ENCODE results near the gene P2RY12. TPM values are rescaled to one million over a fixed set of nuclear protein-coding genes. Genes with fewer than 3 reads are reported as not detected.

P2RY12 gene
- 1 to 10 TPM in 2 of 6 donors, under 1 TPM in 3, not detected in 1; 0.57 to 1.1 (median 0.91) TPM for polyA plus RNA-seq (ENCODE audit: low read depth in 6 of 6)

GRCh38 chr3:151384741-151385174 lies at the start of gene P2RY12:
TSS of gene P2RY12 (minus strand) at chr3:151384753. CDS start at chr3:151338845, 45,908 bp downstream.
- Mint-ChIP-seq H3K4me1 (peaks cover 49 to 77% (median 57%) of the 10 kb centered on the region in 3 donors), H3K36me3 (no peaks in the 10 kb centered on the region), H3K27ac (peak within 1 kb of the TSS; percentile 78 to 97 (median 94)), H3K4me3 (peak within 1 kb of the TSS; percentile 68 to 92 (median 76)), H3K9me3 (no peaks in the 10 kb centered on the region), H3K27me3 (no peaks in the 10 kb centered on the region)
- ATAC-seq (ENCODE audit: low read depth in 2 of 2) (peak; percentile 65), DNase-seq (peak; percentile 40)

GRCh38 chr3:151432616-151433372 lies 48.2 kb upstream of the P2RY12 start:
- H3K27me3 Mint-ChIP-seq = no peaks in the 10 kb centered on the region
- ATAC-seq (ENCODE audit: low read depth in 2 of 2) = no peak
- H3K36me3 Mint-ChIP-seq = peaks cover 0 to 8% of the 10 kb centered on the region in 2 donors
- peaks cover 0 to 4% (median 0%) of the 10 kb centered on the region in 7 donors for H3K9me3 Mint-ChIP-seq
- no peak overlapping the region for H3K4me3 Mint-ChIP-seq
- no peak for DNase-seq
- H3K27ac Mint-ChIP-seq = no peak overlapping the region
- peaks cover 0 to 9% (median 0%) of the 10 kb centered on the region in 3 donors for H3K4me1 Mint-ChIP-seq

DNA sequence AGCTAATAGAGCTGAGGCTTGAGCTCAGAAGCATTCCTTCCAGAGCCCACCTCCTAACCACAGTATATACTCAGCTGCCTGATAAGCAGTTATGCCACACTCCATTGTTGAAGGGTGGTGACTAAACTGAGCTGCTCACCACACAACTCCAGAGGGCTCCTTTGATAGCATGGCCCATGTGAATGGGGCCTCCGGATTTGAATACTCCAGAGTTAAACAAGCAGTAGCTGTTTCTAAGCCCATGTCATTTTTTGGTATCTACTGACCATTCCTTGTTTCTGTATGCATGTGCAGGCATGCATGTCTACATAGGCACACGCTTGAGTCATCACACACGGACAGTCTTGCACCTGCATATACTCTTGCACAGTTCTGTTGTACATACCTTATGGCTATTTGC lies 47.4 kb upstream of the P2RY12 start:
- no peaks in the 10 kb centered on the region for H3K27me3 Mint-ChIP-seq
- peaks cover 0 to 8% of the 10 kb centered on the region in 2 donors for H3K36me3 Mint-ChIP-seq
- no peak overlapping the region for H3K4me3 Mint-ChIP-seq
- H3K4me1 Mint-ChIP-seq = peaks cover 0 to 9% (median 3%) of the 10 kb centered on the region in 3 donors
- H3K27ac Mint-ChIP-seq = no peak overlapping the region
- DNase-seq = no peak
- H3K9me3 Mint-ChIP-seq = peaks cover 0 to 4% (median 0%) of the 10 kb centered on the region in 7 donors
- ATAC-seq (ENCODE audit: low read depth in 2 of 2) = no peak

- ATAC-seq (ENCODE audit: low read depth in 2 of 2) = no peak
- Mint-ChIP-seq H3K4me1 (peaks cover 5 to 15% (median 9%) of the 10 kb centered on the region in 3 donors), H3K4me3 (no peak overlapping the region), H3K9me3 (peaks cover 0 to 4% (median 0%) of the 10 kb centered on the region in 7 donors), H3K36me3 (peaks cover 0 to 8% of the 10 kb centered on the region in 2 donors), H3K27ac (no peak overlapping the region), H3K27me3 (no peaks in the 10 kb centered on the region)
- DNase-seq = no peak
Measured at GRCh38 chr3:151430821-151431484, 46.4 kb upstream of the P2RY12 start.

GRCh38 chr3:151428386-151428785 lies 43.8 kb upstream of the P2RY12 start:
- no peak overlapping the region for H3K4me3 Mint-ChIP-seq
- peaks cover 0 to 4% (median 0%) of the 10 kb centered on the region in 7 donors for H3K9me3 Mint-ChIP-seq
- H3K27ac Mint-ChIP-seq = peak overlapping the region in 2 of 6 donors; percentile 58 to 60
- no peak for ATAC-seq (ENCODE audit: low read depth in 2 of 2)
- H3K4me1 Mint-ChIP-seq = peaks cover 10 to 20% (median 12%) of the 10 kb centered on the region in 3 donors
- no peaks in the 10 kb centered on the region for H3K27me3 Mint-ChIP-seq
- peaks cover 0 to 8% of the 10 kb centered on the region in 2 donors for H3K36me3 Mint-ChIP-seq
- no peak for DNase-seq

GRCh38 chr3:151426341-151426657 lies 41.7 kb upstream of the P2RY12 start:
- DNase-seq = no peak
- Mint-ChIP-seq H3K4me3 (peak overlapping the region in 1 of 8 donors; percentile 18), H3K9me3 (peaks cover 0 to 4% (median 0%) of the 10 kb centered on the region in 7 donors), H3K27ac (peak overlapping the region in 3 of 6 donors; percentile 24 to 59 (median 47)), H3K4me1 (peaks cover 10 to 20% (median 14%) of the 10 kb centered on the region in 3 donors), H3K27me3 (no peaks in the 10 kb centered on the region), H3K36me3 (peaks cover 0 to 8% of the 10 kb centered on the region in 2 donors)
- ATAC-seq (ENCODE audit: low read depth in 2 of 2) = peak in 1 of 2 donors; percentile 38

DNA sequence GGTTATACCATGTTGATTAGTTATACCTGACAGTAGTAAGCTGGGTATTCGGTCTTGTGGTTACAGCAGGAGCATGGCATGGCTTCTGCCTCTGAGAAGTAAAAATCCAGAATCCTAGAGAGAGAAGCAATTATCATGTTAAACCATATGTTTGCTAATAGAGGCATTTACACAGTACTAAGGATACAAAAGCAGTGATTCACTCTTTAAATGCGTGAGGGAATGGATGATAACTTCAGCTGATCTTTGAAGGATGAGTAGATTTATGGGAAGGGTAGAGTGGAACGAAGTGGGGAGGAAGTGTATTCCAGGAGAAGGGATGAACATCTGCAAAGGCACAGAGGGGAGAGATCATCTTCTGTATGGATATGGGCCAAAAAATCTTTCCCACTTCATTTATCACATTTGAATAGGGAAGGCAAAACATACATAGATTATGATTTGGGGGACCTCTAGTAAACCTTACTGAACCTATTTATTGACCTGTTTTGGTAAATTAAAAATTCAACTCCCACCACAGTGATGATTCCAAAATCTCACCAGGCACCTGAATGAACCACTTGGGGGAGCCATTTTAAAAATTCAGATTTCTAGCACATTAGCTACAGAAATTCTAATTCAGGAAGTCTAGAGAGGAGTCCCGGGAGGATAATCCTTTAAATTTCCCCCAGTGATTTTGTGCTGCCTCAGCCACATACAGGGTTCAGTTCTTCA lies 41.2 kb upstream of the P2RY12 start:
- no peaks in the 10 kb centered on the region for H3K27me3 Mint-ChIP-seq
- peak overlapping the region in 3 of 6 donors; percentile 21 to 59 (median 46) for H3K27ac Mint-ChIP-seq

DNA sequence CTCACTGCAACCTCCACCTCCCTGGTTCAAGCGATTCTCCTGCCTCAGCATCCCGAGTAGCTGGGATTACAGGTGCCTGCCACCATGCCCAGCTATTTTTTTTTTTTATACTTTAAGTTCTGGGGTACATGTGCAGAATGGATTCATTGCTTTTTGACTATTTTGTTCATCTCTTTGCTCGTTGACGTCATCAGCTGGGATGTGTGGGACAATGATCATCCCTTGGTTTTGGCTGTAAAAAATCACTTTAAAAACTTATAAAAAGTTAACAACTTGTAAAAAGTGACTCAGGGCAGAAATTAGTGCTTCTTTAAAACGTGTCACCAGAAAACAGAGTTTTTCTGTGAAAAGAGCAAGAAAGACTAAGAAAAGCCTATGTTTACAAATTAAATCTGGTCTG lies 38.5 kb upstream of the P2RY12 start:
- peaks cover 0 to 2% (median 0%) of the 10 kb centered on the region in 7 donors for H3K9me3 Mint-ChIP-seq
- no peak overlapping the region for H3K4me3 Mint-ChIP-seq
- H3K27me3 Mint-ChIP-seq = no peaks in the 10 kb centered on the region
- DNase-seq (no peak), ATAC-seq (ENCODE audit: low read depth in 2 of 2) (no peak)
- peaks cover 10 to 14% (median 11%) of the 10 kb centered on the region in 3 donors for H3K4me1 Mint-ChIP-seq
- no peak overlapping the region for H3K27ac Mint-ChIP-seq
- H3K36me3 Mint-ChIP-seq = no peaks in the 10 kb centered on the region

More for the DNA sequence above, 41.2 kb upstream of the P2RY12 start:
- H3K36me3 Mint-ChIP-seq = peaks cover 0 to 4% of the 10 kb centered on the region in 2 donors
- peaks cover 0 to 2% (median 0%) of the 10 kb centered on the region in 7 donors for H3K9me3 Mint-ChIP-seq
- H3K4me3 Mint-ChIP-seq = peak overlapping the region in 1 of 8 donors; percentile 40
- no peak for ATAC-seq (ENCODE audit: low read depth in 2 of 2)
- DNase-seq = no peak
- peaks cover 10 to 17% (median 14%) of the 10 kb centered on the region in 3 donors for H3K4me1 Mint-ChIP-seq

GRCh38 chr3:151421938-151422337 lies 37.4 kb upstream of the P2RY12 start:
- peaks cover 10 to 12% (median 11%) of the 10 kb centered on the region in 3 donors for H3K4me1 Mint-ChIP-seq
- ATAC-seq (ENCODE audit: low read depth in 2 of 2) = peak in 1 of 2 donors; percentile 40

DNA sequence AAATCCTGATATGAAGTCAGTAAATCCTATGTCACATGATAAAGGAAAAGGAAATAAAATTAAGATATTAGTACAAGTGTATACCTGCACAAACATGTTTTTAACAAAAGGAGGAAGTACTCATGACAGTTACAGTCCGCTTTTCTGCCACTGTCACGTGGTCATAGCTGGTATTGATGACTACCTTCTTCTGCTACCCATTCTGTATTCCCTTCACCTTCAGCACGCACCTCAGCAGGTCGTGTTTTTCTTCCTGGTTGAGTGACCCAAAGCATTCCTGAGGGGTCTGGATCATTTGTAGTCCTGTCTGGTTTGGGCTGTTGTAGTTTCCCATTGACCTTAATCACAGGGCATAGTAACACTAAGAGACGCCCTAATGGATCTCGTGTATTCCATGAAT lies 35.3 kb upstream of the P2RY12 start:
- Mint-ChIP-seq H3K4me1 (peaks cover 0 to 2% (median 0%) of the 10 kb centered on the region in 3 donors), H3K36me3 (no peaks in the 10 kb centered on the region), H3K4me3 (peak overlapping the region in 1 of 8 donors; percentile 61), H3K9me3 (peaks cover 0 to 2% (median 0%) of the 10 kb centered on the region in 7 donors), H3K27me3 (no peaks in the 10 kb centered on the region), H3K27ac (peak overlapping the region in 1 of 6 donors; percentile 73)
- ATAC-seq (ENCODE audit: low read depth in 2 of 2) (no peak), DNase-seq (no peak)

More at GRCh38 chr3:151421938-151422337, 37.4 kb upstream of the P2RY12 start:
- Mint-ChIP-seq H3K9me3 (peaks cover 0 to 2% (median 0%) of the 10 kb centered on the region in 7 donors), H3K27me3 (no peaks in the 10 kb centered on the region), H3K27ac (no peak overlapping the region), H3K36me3 (no peaks in the 10 kb centered on the region), H3K4me3 (no peak overlapping the region)
- DNase-seq = no peak

- Mint-ChIP-seq H3K36me3 (no peaks in the 10 kb centered on the region), H3K4me3 (no peak overlapping the region), H3K4me1 (no peaks in the 10 kb centered on the region), H3K27ac (no peak overlapping the region), H3K27me3 (no peaks in the 10 kb centered on the region), H3K9me3 (peaks cover 0 to 4% (median 0%) of the 10 kb centered on the region in 7 donors)
- no peak for DNase-seq
- ATAC-seq (ENCODE audit: low read depth in 2 of 2) = no peak
Measured at GRCh38 chr3:151415289-151415688, 30.7 kb upstream of the P2RY12 start.

GRCh38 chr3:151412989-151413388 lies 28.4 kb upstream of the P2RY12 start:
- Mint-ChIP-seq H3K9me3 (peaks cover 0 to 4% (median 0%) of the 10 kb centered on the region in 7 donors), H3K4me3 (no peak overlapping the region), H3K4me1 (no peaks in the 10 kb centered on the region), H3K27ac (peak overlapping the region in 1 of 6 donors; percentile 62), H3K27me3 (no peaks in the 10 kb centered on the region), H3K36me3 (no peaks in the 10 kb centered on the region)
- DNase-seq (no peak), ATAC-seq (ENCODE audit: low read depth in 2 of 2) (no peak)

Measured in naive B cell (primary cell).